Measurements from ENCODE around the gene MDN1. TPM values are rescaled to one million over a fixed set of nuclear protein-coding genes. Genes with fewer than 3 reads are reported as not detected.

Gene MDN1
- total and polyA plus RNA-seq, 2 of the 4 experiments (the other 2 are of a cell fraction): 7.7 to 26.7 TPM

GRCh38 chr6:89678531-89678930 lies 141.1 kb downstream of the MDN1 start (continued):
- TF ChIP-seq, protein P1, sequence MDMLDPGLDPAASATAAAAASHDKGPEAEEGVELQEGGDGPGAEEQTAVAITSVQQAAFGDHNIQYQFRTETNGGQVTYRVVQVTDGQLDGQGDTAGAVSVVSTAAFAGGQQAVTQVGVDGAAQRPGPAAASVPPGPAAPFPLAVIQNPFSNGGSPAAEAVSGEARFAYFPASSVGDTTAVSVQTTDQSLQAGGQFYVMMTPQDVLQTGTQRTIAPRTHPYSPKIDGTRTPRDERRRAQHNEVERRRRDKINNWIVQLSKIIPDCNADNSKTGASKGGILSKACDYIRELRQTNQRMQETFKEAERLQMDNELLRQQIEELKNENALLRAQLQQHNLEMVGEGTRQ (IDR thresholded peaks at IDR 0.05; ENCODE audit: low read depth, low read length): no peak
- TF ChIP-seq BHLHE40 (IDR thresholded peaks at IDR 0.05; ENCODE audit: low read depth, low read length): no peak
- no peak for TF ChIP-seq CHD1 (IDR thresholded peaks at IDR 0.05; ENCODE audit: low read depth, low read length)
- no peak for TF ChIP-seq SMC3 (IDR thresholded peaks at IDR 0.05; ENCODE audit: low read depth, low read length)

GRCh38 chr6:89675949-89676748 lies 143.4 kb downstream of the MDN1 start:
- Histone ChIP-seq H3K4me2 (ENCODE audit: low read depth, low read length) (peak overlapping the region; percentile 39; the same call in 1 of the 2 replicates), H3K18ac (ENCODE audit: low read depth, low read length) (no peak overlapping the region), H3K4me1 (ENCODE audit: control insufficient read depth, insufficient read depth, low read length) (peaks cover 3% of the 10 kb centered on the region; the same call in 1 of the 2 replicates), H4K91ac (ENCODE audit: insufficient read depth, low read depth, low read length) (no peak overlapping the region), H2AK5ac (ENCODE audit: low read depth, low read length) (no peak overlapping the region), H3K9me1 (ENCODE audit: insufficient read depth, low read length) (peaks cover 5% of the 10 kb centered on the region), H3K27me3 (ENCODE audit: control insufficient read depth, insufficient read depth, low read length) (no peaks in the 10 kb centered on the region), H3K27ac (ENCODE audit: insufficient read depth, low read length) (peak overlapping the region; percentile 20; the same call in 1 of the 2 replicates), H2AK9ac (replicated peaks; ENCODE audit: low read depth, low read length, poor library complexity) (no peak overlapping the region), H4K20me1 (ENCODE audit: insufficient read depth, low read length) (no peaks in the 10 kb centered on the region), H3K4ac (ENCODE audit: low read depth, low read length) (no peak overlapping the region; the same call in 1 of the 2 replicates), H3K9me3 (ENCODE audit: control insufficient read depth, insufficient read depth, low read length) (no peaks in the 10 kb centered on the region), H4K8ac (ENCODE audit: low read depth in 2 of 2, low read length in 2 of 2) (no peak overlapping the region), H4K5ac (ENCODE audit: low read depth, low read length) (no peak overlapping the region), H2BK120ac (ENCODE audit: low read depth, low read length) (no peak overlapping the region), H3K36me3 (ENCODE audit: control insufficient read depth, insufficient read depth, low read length) (peaks cover 51% of the 10 kb centered on the region), H3K9ac (ENCODE audit: low read depth, low read length) (no peak overlapping the region), H2BK15ac (ENCODE audit: low read depth, low read length) (no peak overlapping the region), H3K79me1 (ENCODE audit: low read depth in 1 of 2, low read length in 2 of 2) (no peaks in the 10 kb centered on the region), H3K23ac (ENCODE audit: low read depth, low read length) (no peak overlapping the region; the same call in 1 of the 2 replicates), H3K4me3 (ENCODE audit: insufficient read depth, low read depth, low read length) (no peak overlapping the region), H2BK5ac (ENCODE audit: low read depth, low read length, poor library complexity, severe bottlenecking) (no peak overlapping the region), H3K14ac (replicated peaks; ENCODE audit: low read depth, low read length) (no peak overlapping the region), H2BK20ac (ENCODE audit: low read depth, low read length) (no peak overlapping the region), H3K56ac (ENCODE audit: extremely low read depth, insufficient read depth, low read length) (no peak overlapping the region), H2AFZ (replicated peaks; ENCODE audit: low read length, poor library complexity) (no peak overlapping the region)
- ATAC-seq (ENCODE audit: low read depth) (peak; percentile 79), DNase-seq (peak; percentile 84)
- ChIA-PET CTCF (no interaction called here), POLR2A (ENCODE audit: unreplicated experiment) (no interaction called here)
- in situ Hi-C loops (cut with MboI; ENCODE audit: low sequenced_read_pairs): no loop called here
- whole genome bisulfite sequencing, 2 experiments (ENCODE audit: extremely low coverage in 2 of 2, insufficient read length in 1 of 2): 0% methylated on average over 1 of the region's 7 CpGs; no CpG with 5 or more reads in 1 of the 2 experiments
- intact Hi-C loops (cut with micrococcal nuclease): no loop called here
- BruUV-seq (replicated peaks): no TSS peak
- TF ChIP-seq BHLHE40 (IDR thresholded peaks at IDR 0.05; ENCODE audit: low read depth, low read length) (no peak), MAFK (IDR thresholded peaks at IDR 0.05; ENCODE audit: low read depth, low read length) (peak; percentile 89)
- dilution Hi-C loops (cut with HindIII; ENCODE audit: low sequenced_read_pairs, unreplicated experiment): no loop called here
